SH-SY5Y (cell line): ENCODE data around the gene ABR.

ENCODE experiments used
- GATA2 ChIP-seq: IDR thresholded peaks from 2 replicates; pipeline ENCODE4 v1.6.1; 2011; ENCODE audit warnings: mild to moderate bottlenecking, low read depth, low read length
- GATA3 ChIP-seq: IDR thresholded peaks from 2 replicates; pipeline ENCODE4 v1.6.1; 2011; ENCODE audit warnings: low read depth, mild to moderate bottlenecking, low read length, moderate library complexity

DNA sequence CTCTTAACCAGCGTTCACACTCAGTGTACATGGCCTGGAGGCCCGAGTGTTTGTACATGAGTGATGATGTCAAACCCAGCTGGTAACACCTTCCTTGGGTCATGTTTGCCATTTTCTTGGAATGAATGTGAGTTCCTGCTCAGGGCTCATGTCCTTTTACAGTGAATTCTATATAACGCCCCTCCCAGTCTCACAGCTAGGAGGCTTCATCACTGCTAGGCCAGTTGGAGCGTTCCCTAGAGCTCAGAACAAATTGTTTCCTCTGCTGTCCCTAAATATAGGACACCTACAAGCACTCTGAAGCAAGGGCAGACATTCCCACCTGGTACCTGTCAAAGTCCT lies 177.4 kb downstream of the ABR start:
- TF ChIP-seq GATA2 (no peak), GATA3 (no peak)
